HG03103 (cell line): ENCODE data around the gene TTLL11.

ENCODE experiments used
- ATAC-seq: cut with Tn5 transposase; IDR thresholded peaks from one replicate; pipeline ENCODE4 v1.9.1; 2021; ENCODE audit warnings: low read depth; ENCODE audit not compliant: unreplicated experiment

Gene TTLL11

DNA sequence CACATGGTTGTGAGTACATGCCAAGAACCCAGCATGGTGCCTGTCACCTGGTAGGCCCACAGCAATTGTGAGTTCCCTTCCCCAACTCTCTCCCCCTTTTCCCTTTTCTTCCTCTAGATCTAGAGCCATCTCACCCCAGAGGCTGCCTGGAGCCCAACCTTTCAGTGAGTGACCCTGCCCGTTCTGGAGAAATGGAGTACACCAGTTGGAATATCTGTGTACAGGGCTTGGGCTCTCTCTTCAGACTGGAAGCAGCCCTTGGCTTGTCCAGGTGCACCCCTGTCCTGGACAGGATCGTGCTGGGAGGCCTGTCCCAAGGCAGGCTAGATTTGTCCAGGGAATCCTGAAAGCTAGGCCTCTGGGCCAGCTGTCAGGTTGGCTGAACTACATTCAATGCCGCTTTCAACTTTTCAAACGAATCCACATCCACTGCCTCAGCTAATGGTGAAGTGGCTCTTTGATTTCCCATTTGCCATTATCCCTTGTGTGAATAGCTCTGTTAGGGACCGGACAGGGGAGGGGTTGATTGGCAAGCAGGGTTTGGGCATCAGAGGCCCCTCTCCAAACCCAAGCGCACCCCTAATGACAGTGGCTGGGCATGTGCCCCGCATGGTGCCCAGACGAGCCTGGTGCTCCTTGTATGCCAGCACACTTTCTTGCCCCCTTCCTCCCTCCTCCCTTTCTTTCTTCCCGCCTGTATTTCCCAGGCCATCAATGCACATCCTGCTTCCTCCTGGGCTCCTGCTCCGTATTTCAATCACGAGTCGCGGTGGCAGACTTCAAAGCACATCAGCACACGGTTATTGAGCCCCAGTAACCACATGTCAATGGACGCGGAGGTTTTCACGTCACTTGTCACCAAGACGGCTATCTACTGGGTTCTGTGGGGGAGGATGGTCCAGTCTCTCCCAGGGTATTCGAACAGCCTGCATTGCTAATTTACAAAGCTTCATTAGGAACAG is 230.5 kb downstream of the TTLL11 start:
- ATAC-seq: no peak

DNA sequence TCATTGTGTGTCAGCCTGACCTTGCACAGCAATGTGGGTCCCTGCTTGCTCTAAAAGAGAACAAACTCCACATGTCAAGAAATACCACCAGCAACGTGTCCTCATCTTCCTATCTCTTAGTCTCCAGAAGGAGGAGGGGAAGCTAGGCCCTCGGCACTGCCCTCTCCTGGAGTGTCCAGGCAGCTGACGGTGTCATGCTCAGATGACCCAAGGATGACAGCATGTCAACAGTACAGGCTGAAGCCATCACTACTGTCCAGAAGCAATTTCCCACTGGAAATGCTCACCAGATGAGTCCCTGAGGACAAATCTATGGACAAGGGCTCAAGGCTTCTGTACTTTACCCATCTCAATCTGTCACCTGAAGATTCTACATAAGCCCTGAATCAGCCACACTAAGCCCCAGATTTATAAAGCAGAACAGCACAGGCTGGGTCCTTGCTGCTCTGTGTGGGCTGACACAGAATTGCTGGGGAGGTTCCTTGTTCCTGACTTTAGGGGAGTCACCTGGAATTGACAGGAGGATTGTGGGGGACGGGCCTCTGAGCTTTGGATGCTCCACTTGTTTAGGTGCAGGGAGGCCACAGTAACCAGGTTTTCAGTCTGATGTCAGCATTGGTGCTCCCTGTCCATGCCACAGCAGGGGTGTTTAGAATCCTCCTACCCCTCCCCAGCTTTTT is 231.5 kb downstream of the TTLL11 start:
- no peak for ATAC-seq

- ATAC-seq: no peak
These were observed 232.4 kb downstream of the TTLL11 start for GRCh38 chr9:121860744-121861143.

- no peak for ATAC-seq
These were observed 232.9 kb downstream of the TTLL11 start for GRCh38 chr9:121860213-121860612.

DNA sequence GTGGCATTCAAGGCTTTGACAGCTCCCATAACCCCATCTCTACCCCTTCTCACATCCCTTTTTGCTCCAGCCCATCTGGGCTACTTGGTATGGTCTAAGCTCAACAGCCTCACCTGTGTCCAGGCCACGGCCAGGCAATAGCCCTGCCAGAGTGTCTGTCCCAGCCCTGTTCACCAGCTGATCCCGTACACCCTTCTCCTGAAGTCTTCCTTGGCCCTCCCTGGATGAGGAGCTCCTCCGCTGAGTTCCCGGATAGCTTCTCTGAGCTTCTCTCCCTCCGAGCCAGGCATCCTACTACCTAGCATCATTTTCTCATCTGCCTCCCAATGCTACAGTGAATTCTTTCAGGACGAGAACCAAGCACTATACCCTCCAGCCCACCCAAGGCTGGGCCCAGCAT is 233.5 kb downstream of the TTLL11 start:
- no peak for ATAC-seq

- ATAC-seq: no peak
These were observed 234.3 kb downstream of the TTLL11 start for GRCh38 chr9:121858788-121859187.

DNA sequence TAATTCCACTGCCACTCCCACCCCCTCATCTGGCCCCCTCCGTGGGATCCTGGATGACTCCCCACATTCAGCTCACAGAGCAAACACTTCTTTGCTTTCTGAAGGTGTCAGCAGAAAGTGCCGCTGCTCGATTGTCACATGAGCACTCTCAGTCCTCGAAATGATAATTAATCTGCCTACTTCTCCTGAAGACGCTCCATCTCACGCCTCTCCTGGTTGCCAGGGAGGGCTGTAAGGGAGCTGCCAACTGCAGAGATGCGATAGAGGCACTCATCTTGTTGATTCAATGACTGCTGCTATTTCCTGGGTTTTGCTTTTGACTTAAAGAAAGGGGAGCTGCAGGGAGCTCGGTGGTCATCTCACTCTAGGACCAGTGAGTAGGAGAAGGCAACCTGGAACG is 235.2 kb downstream of the TTLL11 start:
- no peak for ATAC-seq

- ATAC-seq: no peak
These were observed 237.6 kb downstream of the TTLL11 start for GRCh38 chr9:121855476-121855875.

- ATAC-seq: no peak
These were observed 239.3 kb downstream of the TTLL11 start for GRCh38 chr9:121853617-121854395.

DNA sequence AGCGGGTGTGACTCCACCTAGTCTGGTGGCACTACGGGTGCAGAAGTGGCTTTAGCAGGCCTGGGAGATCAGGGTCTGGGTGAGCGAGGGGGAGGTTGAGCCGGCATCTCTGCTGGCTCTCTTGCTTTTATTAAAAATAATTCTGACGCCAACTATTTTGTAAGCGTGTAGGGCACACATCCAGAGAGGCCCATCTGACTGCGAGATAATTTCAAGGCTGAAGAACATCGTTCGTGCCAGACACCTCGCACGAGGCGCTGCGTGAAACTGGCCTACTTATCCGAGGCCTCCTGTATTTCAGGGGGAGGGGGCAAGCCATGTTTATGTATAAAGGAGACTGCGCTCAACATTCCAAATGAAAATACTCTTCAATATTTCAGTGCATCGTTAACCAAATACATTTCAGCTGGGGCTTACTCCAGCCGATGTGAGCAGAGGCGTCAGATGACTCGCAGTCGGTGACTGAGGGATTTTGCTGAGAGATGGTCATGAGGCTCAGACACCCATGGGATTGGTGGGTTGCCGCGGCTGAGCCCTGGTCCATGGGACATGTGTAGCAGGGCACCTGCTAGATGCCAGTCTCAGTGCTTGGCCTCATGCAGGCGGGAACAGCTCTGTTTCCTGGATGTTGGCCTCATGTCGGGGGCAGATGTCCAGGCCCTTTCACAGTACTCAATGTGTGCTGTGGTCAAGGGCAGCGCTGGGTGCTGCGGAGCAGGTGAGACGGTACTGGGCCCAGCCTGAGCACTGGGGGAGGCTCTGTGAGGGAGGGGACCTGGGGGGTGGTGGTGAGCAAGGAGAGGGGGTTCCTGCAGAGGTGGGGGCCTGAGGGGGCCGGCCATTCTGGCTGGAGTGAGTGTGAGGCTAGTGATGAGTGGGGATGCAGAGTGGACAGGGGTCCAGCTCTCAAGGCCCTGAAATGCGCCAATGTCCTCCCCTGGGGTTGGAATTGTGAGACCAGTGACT is 240.2 kb downstream of the TTLL11 start:
- ATAC-seq: no peak

- no peak for ATAC-seq
These were observed 240.9 kb downstream of the TTLL11 start for GRCh38 chr9:121852241-121852640.

GRCh38 chr9:121851641-121852091 is 241.4 kb downstream of the TTLL11 start:
- no peak for ATAC-seq

DNA sequence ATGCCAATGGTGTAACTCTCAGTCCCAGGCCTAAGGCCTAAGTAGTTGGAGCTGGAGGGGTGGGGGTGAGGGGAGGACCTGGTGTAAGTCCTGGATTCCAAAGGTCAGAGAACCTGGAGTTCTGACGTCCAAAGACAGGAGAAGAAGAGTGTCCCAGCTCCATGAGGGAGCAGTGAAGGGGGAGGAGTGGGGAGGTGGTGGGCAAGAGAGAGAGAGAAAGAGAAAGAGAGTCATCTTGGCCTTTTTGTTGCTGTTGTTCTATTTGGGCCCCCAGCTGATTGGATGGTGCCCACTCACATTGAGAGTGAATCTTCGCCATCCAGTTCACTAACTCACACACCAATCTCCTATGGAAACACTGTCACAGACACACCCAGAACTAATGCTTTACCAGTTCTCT is 242.7 kb downstream of the TTLL11 start:
- no peak for ATAC-seq

- no peak for ATAC-seq
These were observed 243.6 kb downstream of the TTLL11 start for GRCh38 chr9:121849554-121849953.

DNA sequence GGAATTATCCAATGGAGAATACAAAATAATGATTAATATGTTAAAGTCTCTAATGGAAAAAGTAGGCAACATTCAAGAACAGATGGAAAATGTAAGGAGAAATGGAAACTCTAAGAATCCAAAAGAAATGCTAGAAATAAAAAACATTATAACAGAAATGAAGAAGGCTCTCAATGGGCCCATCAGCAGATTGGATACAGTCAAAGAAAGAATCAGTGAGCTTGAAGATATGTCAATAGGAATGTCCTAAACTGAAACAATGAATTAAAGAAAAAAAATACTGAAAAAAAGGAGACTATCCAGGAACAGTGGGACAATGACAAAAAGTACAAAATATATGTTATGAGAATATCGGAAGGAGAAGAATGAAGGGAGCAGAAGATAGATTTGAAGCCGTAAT is 248.5 kb downstream of the TTLL11 start:
- ATAC-seq: no peak

- ATAC-seq: no peak
These were observed 249.0 kb downstream of the TTLL11 start for GRCh38 chr9:121844098-121844497.

DNA sequence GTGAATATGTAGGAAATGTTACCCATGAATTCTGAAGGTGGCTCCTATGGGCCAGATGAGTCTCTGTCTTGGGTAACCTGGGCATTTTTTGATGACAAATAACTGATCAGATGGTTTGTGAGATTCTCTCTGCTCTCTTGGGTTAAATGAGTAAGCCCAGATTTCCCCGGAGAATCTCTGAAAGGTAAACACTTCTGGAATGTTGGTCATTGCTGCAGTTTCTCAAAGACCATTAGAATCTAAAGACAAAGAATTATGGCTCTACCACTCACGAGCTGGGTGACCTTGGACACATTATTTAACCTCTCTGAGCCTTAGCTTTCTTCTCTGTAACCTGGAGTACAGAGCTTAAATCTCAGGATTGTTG is 250.5 kb downstream of the TTLL11 start:
- ATAC-seq: no peak

- no peak for ATAC-seq
These were observed 251.1 kb downstream of the TTLL11 start for GRCh38 chr9:121841771-121842611.
